Ovary (tissue), 9 donors: ENCODE data around the gene SH3D21. TPM values are rescaled to one million over a fixed set of nuclear protein-coding genes. Genes with fewer than 3 reads are reported as not detected.

Source experiments
- DNase-seq, 5 donors: peaks; one replicate each; pipeline ENCODE4 v3.0.0-alpha.2; 2019 to 2020
- H3K27ac ChIP-seq, 2 donors: fragments of 200-600 bp; one replicate each; pipeline versions ENCODE4 v1.5.1 to v1.8.0; 2019 to 2022
- H3K27me3 ChIP-seq: fragments of 200-600 bp; one replicate; pipeline ENCODE4 v1.8.0; 2022
- H3K36me3 ChIP-seq: fragments of 200-600 bp; sonication (generic); one replicate; pipeline ENCODE4 v1.5.1; 2019
- H3K4me1 ChIP-seq: one replicate; pipeline ENCODE4 v1.8.1; 2013; ENCODE audit warnings: mild to moderate bottlenecking, moderate library complexity; ENCODE audit not compliant: insufficient read depth
- H3K4me3 ChIP-seq: fragments of 200-600 bp; sonication (generic); one replicate; pipeline ENCODE4 v1.5.1; 2017
- H3K9me3 ChIP-seq, 2 donors: fragments of 200-600 bp in 1 of 2; sonication (generic) in 1 of 2; one replicate each; pipeline versions ENCODE4 v1.5.1 to v1.8.1; 2013 to 2019; ENCODE audit warnings: mild to moderate bottlenecking in 1 of 2, moderate library complexity in 1 of 2
- CTCF ChIP-seq, 3 donors: fragments of 450-650 bp in 2 of 3; fragments of 200-600 bp in 1 of 3; IDR thresholded peaks; one replicate each; pipeline versions ENCODE4 v1.5.1 to v1.8.0; 2016 to 2022; ENCODE audit warnings: antibody characterized with exemption in 3 of 3, mild to moderate bottlenecking in 1 of 3
- EP300 ChIP-seq: sonication (generic); formaldehyde crosslinking; IDR thresholded peaks from one replicate; pipeline ENCODE4 v1.6.1; 2017; ENCODE audit warnings: antibody characterized with exemption
- POLR2A ChIP-seq: fragments of 450-650 bp; IDR thresholded peaks from one replicate; pipeline ENCODE4 v1.6.1; 2017; ENCODE audit warnings: antibody characterized with exemption, mild to moderate bottlenecking, moderate library complexity
- WGBS, 3 donors: extraction: QIAGEN DNeasy Blood & Tissue Kit in 1 of 3; methylation state at CpG; one replicate each; pipeline versions ENCODE4 v1.1.5 to v1.1.7; 2013 to 2017; 5-methylcytosine and 5-hydroxymethylcytosine counted together
- intact Hi-C, 4 donors: fragments of 100-400 bp; cut with DNase I; formaldehyde crosslinking; loops; one replicate each; pipeline versions ENCODE4 v1.11.0 to v1.15.1; 2022 to 2023
- polyA plus RNA-seq, 2 donors: library from polyadenylated mRNA; stranded (reverse); fragments of 200-250 nt in 1 of 2; fragments of 350-450 nt in 1 of 2; fragmentation: Illumina TruSeq in 1 of 2; extraction: RNeasy Lipid Tissue Mini Kit (QIAGEN cat#74804) in 1 of 2; gene quantifications; one replicate each; pipeline ENCODE4 v1.2.3, GENCODE V29; 2013 to 2014
- total RNA-seq, 7 donors: library from RNA; depleted of rRNA in 2 of 7; stranded (reverse); fragments of >200 nt in 2 of 7; fragmentation: NEBNext Ultra II Directional in 3 of 7; extraction: Animal tissue kit (Norgen Biotek cat#: 25700) in 3 of 7; gene quantifications; one replicate each; pipeline versions ENCODE4 v1.1.0 to v1.2.4, GENCODE V29; 2016 to 2023
- donor health status: DM: no; HTN: no; CAD: no; lungs with moderate emphysema.
- donor health status: DM: no; HTN: no; CAD: no.
- donor health status: Bipolar disorder and iron deficiency.
- donor health status: DM: yes; HTN: yes; CAD: no.
- donor health status: DM: no; HTN: no; CAD: no.
- donor health status: DM: yes; HTN: yes; CAD: no.

The SH3D21 gene
- total and polyA plus RNA-seq, 9 donors, result 1.9 to 22.6 (median 8.7) TPM

- Histone ChIP-seq H3K27ac (no peak overlapping the region), H3K9me3 (no peaks in the 10 kb centered on the region), H3K36me3 (no peaks in the 10 kb centered on the region), H3K27me3 (no peaks in the 10 kb centered on the region), H3K4me3 (no peak overlapping the region), H3K4me1 (peaks cover 6% of the 10 kb centered on the region)
- TF ChIP-seq CTCF (IDR thresholded peaks at IDR 0.05) (no peak), POLR2A (no peak), EP300 (no peak)
- no peak for DNase-seq
- 78 to 89% (median 85%) methylated on average over 9 of the region's 9 CpGs for WGBS, 3 donors
- intact Hi-C loops, result no loop called here
Observed at GRCh38 chr1:36327421-36328087, 21.4 kb downstream of the SH3D21 start.

- no peaks in the 10 kb centered on the region for H3K9me3 ChIP-seq
- no peak for DNase-seq
- no peaks in the 10 kb centered on the region for H3K36me3 ChIP-seq
- intact Hi-C loops, result no loop called here
- H3K27ac ChIP-seq, result no peak overlapping the region
- 83 to 92% (median 84%) methylated on average over 6 of the region's 6 CpGs for WGBS, 3 donors
- no peak for TF ChIP-seq EP300
- no peak for TF ChIP-seq POLR2A
- TF ChIP-seq CTCF (IDR thresholded peaks at IDR 0.05), result no peak
- no peak overlapping the region for H3K4me3 ChIP-seq
- no peaks in the 10 kb centered on the region for H3K27me3 ChIP-seq
- H3K4me1 ChIP-seq, result peaks cover 6% of the 10 kb centered on the region
Observed at GRCh38 chr1:36328088-36328480, 21.9 kb downstream of the SH3D21 start.

- TF ChIP-seq POLR2A (no peak), CTCF (IDR thresholded peaks at IDR 0.05) (no peak), EP300 (no peak)
- Histone ChIP-seq H3K4me1 (peaks cover 6% of the 10 kb centered on the region), H3K36me3 (no peaks in the 10 kb centered on the region), H3K27ac (no peak overlapping the region), H3K9me3 (no peaks in the 10 kb centered on the region), H3K4me3 (no peak overlapping the region), H3K27me3 (no peaks in the 10 kb centered on the region)
- WGBS, 3 donors, result 70 to 75% (median 73%) methylated on average over 6 of the region's 6 CpGs
- intact Hi-C loops, result no loop called here
- peak in 1 of 5 donors; percentile 35 for DNase-seq
Observed at GRCh38 chr1:36328713-36329112, 22.5 kb downstream of the SH3D21 start.

- no peaks in the 10 kb centered on the region for H3K27me3 ChIP-seq
- peaks cover 2% of the 10 kb centered on the region for H3K4me1 ChIP-seq
- no peak for DNase-seq
- no peak overlapping the region for H3K4me3 ChIP-seq
- WGBS, 3 donors, result 84 to 89% (median 87%) methylated on average over 9 of the region's 9 CpGs
- intact Hi-C loops, result no loop called here
- TF ChIP-seq POLR2A (no peak), EP300 (no peak), CTCF (IDR thresholded peaks at IDR 0.05) (no peak)
- no peaks in the 10 kb centered on the region for H3K36me3 ChIP-seq
- H3K9me3 ChIP-seq, result no peaks in the 10 kb centered on the region
- H3K27ac ChIP-seq, result no peak overlapping the region
Observed at GRCh38 chr1:36329817-36330216, 23.6 kb downstream of the SH3D21 start.
